Measurements from ENCODE around the gene MVB12A. TPM values are rescaled to one million over a fixed set of nuclear protein-coding genes. Genes with fewer than 3 reads are reported as not detected.
A peak's percentile ranks its signal among the peaks of the same experiment; 100 is the strongest.

MVB12A gene
- total RNA-seq, 1 donor from 2014 or later: 45.3 TPM

DNA sequence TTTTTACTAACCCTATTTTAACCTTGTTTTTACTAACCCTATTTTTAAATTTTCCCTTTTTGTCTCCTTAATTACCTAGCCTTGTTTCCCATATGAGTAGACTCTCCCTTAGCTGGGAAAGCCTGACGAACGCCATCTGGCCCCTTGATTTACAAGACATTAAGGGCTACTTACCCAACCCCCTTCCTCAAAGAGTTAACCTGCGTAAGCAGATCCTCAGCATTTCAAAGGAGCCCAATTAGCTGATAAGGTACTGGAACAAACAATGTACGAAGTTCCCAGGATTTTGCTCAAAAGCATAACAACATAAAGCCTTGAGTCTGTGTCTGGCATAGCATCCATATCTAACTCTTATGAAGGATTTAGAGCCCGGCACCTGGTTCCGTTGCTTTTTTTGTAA is 4.7 kb upstream of the MVB12A start:
- DNase-seq: no peak
- ATAC-seq: no peak
- Histone ChIP-seq H3K36me3 (peaks cover 21% of the 10 kb centered on the region), H3K4me1 (peaks cover 22% of the 10 kb centered on the region), H3K4me3 (no peak overlapping the region), H3K9me3 (no peaks in the 10 kb centered on the region), H3K27ac (no peak overlapping the region), H3K27me3 (ENCODE audit: low read depth) (no peaks in the 10 kb centered on the region)
- TF ChIP-seq, protein P1, sequence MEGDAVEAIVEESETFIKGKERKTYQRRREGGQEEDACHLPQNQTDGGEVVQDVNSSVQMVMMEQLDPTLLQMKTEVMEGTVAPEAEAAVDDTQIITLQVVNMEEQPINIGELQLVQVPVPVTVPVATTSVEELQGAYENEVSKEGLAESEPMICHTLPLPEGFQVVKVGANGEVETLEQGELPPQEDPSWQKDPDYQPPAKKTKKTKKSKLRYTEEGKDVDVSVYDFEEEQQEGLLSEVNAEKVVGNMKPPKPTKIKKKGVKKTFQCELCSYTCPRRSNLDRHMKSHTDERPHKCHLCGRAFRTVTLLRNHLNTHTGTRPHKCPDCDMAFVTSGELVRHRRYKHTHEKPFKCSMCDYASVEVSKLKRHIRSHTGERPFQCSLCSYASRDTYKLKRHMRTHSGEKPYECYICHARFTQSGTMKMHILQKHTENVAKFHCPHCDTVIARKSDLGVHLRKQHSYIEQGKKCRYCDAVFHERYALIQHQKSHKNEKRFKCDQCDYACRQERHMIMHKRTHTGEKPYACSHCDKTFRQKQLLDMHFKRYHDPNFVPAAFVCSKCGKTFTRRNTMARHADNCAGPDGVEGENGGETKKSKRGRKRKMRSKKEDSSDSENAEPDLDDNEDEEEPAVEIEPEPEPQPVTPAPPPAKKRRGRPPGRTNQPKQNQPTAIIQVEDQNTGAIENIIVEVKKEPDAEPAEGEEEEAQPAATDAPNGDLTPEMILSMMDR (IDR thresholded peaks at IDR 0.05): no peak
- intact Hi-C loops (cut with DNase I): no loop called here

DNA sequence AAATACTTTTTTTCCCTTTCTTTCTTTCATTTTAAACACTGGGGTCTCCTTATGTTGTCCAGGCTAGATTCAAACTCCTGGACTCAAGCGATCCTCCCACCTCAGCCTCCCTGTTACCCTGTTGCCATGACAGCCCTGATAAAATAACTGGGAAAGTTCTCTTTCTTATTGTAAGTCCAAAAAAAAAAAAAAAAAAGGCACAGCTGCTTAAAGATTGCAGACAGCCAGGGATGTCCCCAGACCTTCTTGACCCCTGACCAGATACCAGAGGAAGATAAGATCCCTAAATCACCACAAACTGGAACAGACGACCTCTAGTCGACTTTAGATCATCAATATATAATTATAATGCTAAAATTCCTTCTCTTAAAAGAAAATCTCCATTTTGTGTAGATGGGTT is 1.1 kb upstream of the MVB12A start:
- peaks cover 19% of the 10 kb centered on the region for H3K4me1 ChIP-seq
- H3K9me3 ChIP-seq: no peaks in the 10 kb centered on the region
- no peak for DNase-seq
- TF ChIP-seq, protein P1 (IDR thresholded peaks at IDR 0.05): no peak
- ATAC-seq: no peak
- H3K4me3 ChIP-seq: no peak overlapping the region
- peak overlapping the region; percentile 78 for H3K27ac ChIP-seq
- H3K36me3 ChIP-seq: peaks cover 18% of the 10 kb centered on the region
- H3K27me3 ChIP-seq (ENCODE audit: low read depth): no peaks in the 10 kb centered on the region
- intact Hi-C loops (cut with DNase I): no loop called here

DNA sequence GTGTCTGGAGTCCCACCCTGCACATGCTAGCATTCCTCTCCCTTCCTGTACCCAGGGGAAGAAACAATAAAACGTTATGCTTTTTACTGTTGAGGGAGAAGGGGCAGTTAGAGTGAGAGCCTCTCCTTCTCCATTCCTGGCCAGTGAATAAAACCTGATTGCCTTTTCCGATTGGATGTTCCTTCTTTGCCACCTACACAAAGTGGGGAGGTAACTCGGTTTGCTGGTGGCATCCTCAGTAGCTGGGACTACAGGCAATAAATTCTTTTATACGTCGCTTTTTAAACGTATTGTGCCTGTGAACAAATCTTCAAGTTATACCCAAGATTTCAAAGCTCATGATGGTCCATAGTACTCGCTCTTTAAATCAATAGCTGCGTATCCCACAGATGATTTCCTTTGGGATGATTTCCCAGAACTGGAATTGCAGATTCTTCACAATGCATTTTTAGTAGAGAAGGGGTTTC is 660 bp upstream of the MVB12A start:
- H3K27ac ChIP-seq: peak overlapping the region; percentile 78
- DNase-seq: no peak
- TF ChIP-seq, protein P1 (IDR thresholded peaks at IDR 0.05): no peak

DNA sequence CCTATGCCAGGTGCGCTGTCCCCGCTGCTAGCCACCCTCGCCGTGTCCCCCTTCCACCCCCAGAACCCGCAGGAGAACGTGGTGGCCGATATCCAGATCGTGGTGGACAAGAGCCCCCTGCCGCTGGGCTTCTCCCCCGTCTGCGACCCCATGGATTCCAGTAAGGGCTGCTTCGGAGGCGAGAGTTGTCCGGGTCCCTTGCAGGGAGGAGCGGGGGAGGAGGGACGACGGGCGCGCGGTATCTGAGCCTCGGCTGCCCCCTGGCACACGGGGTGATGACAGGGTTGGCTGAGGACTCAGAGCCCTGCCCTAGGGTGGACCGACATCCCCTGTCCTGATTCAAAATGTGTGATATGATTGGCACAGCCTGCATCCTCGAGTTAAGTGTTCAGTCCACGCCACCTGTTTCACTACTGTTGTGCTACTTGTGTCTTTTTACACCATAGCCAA is 653 bp downstream of the MVB12A start:
- TF ChIP-seq, protein P1 (IDR thresholded peaks at IDR 0.05): peak; percentile 37
- intact Hi-C loops (cut with DNase I): no loop called here
- Histone ChIP-seq H3K36me3 (peaks cover 12% of the 10 kb centered on the region), H3K9me3 (no peaks in the 10 kb centered on the region), H3K4me3 (peak overlapping the region; percentile 79), H3K4me1 (peaks cover 14% of the 10 kb centered on the region), H3K27me3 (ENCODE audit: low read depth) (no peaks in the 10 kb centered on the region), H3K27ac (peak overlapping the region; percentile 78)
- DNase-seq: peak; percentile 62
- ATAC-seq: peak; percentile 59

More for the DNA sequence above, 660 bp upstream of the MVB12A start:
- Histone ChIP-seq H3K4me3 (peak overlapping the region; percentile 79), H3K27me3 (ENCODE audit: low read depth) (no peaks in the 10 kb centered on the region), H3K36me3 (peaks cover 19% of the 10 kb centered on the region), H3K9me3 (no peaks in the 10 kb centered on the region), H3K4me1 (peaks cover 14% of the 10 kb centered on the region)
- ATAC-seq: no peak
- intact Hi-C loops (cut with DNase I): no loop called here

DNA sequence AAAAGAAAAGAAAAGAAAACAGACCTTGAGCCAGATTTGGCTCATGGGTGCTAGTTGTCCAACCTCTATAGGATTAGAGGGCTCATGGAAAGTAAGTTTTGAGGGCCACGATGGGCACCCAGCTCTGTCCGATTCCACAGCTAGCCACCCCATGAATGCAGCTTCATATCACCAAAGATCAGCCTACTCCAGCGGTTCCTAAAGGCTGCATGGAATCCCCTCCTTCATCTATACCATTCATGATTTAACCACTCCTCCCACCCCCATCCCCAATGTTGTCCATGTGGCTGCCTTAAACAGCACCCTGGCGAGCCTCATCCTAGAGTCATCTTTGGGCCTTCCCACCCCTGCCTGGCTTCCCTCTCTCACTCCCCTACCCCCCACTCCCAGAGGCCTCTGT is 2.1 kb downstream of the MVB12A start:
- no peak for ATAC-seq
- intact Hi-C loops (cut with DNase I): no loop called here

More for the DNA sequence above, 2.1 kb downstream of the MVB12A start:
- Histone ChIP-seq H3K9me3 (no peaks in the 10 kb centered on the region), H3K4me1 (peaks cover 14% of the 10 kb centered on the region), H3K4me3 (no peak overlapping the region), H3K36me3 (peaks cover 12% of the 10 kb centered on the region), H3K27me3 (ENCODE audit: low read depth) (no peaks in the 10 kb centered on the region), H3K27ac (no peak overlapping the region)
- DNase-seq: no peak
- TF ChIP-seq, protein P1 (IDR thresholded peaks at IDR 0.05): no peak
